ENCODE data around the gene TMEM234. TPM values are rescaled to one million over a fixed set of nuclear protein-coding genes. Genes with fewer than 3 reads are reported as not detected.

The TMEM234 gene
- total RNA-seq, 2 donors from 2014 or later: 35.1 to 35.5 TPM

GRCh38 chr1:32194984-32195383 lies 27.2 kb downstream of the TMEM234 start:
- DNase-seq: no peak
- Histone ChIP-seq H3K4me3 (ENCODE audit: low read length) (no peak overlapping the region), H3K4me1 (ENCODE audit: control insufficient read depth, insufficient read depth, low read length) (no peaks in the 10 kb centered on the region), H3K36me3 (ENCODE audit: control insufficient read depth, insufficient read depth, low read length) (peaks cover 82% of the 10 kb centered on the region), H3K9ac (ENCODE audit: extremely low read depth, low read length, poor library complexity, severe bottlenecking) (no peak overlapping the region), H3K27me3 (ENCODE audit: control insufficient read depth, insufficient read depth, low read length, poor library complexity, severe bottlenecking) (no peaks in the 10 kb centered on the region), H3K27ac (ENCODE audit: low read depth, low read length) (no peak overlapping the region), H3K9me3 (ENCODE audit: control insufficient read depth, low read length) (no peaks in the 10 kb centered on the region)
- H3K27me3 Mint-ChIP-seq (ENCODE audit: insufficient read depth): no peaks in the 10 kb centered on the region
- H3K4me1 Mint-ChIP-seq: peaks cover 6% of the 10 kb centered on the region
- H3K4me3 Mint-ChIP-seq: no peak overlapping the region
- no peaks in the 10 kb centered on the region for H3K9me3 Mint-ChIP-seq
- TF ChIP-seq, protein P1, sequence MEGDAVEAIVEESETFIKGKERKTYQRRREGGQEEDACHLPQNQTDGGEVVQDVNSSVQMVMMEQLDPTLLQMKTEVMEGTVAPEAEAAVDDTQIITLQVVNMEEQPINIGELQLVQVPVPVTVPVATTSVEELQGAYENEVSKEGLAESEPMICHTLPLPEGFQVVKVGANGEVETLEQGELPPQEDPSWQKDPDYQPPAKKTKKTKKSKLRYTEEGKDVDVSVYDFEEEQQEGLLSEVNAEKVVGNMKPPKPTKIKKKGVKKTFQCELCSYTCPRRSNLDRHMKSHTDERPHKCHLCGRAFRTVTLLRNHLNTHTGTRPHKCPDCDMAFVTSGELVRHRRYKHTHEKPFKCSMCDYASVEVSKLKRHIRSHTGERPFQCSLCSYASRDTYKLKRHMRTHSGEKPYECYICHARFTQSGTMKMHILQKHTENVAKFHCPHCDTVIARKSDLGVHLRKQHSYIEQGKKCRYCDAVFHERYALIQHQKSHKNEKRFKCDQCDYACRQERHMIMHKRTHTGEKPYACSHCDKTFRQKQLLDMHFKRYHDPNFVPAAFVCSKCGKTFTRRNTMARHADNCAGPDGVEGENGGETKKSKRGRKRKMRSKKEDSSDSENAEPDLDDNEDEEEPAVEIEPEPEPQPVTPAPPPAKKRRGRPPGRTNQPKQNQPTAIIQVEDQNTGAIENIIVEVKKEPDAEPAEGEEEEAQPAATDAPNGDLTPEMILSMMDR (conservative IDR thresholded peaks at IDR 0.05): no peak
- 88 to 95% methylated on average over 6 of the region's 6 CpGs for WGBS, 2 experiments (ENCODE audit: insufficient coverage in 1 of 2, insufficient read length in 1 of 2)
- no peak overlapping the region for H3K27ac Mint-ChIP-seq
- peaks cover 72% of the 10 kb centered on the region for H3K36me3 Mint-ChIP-seq (ENCODE audit: low read depth)

GRCh38 chr1:32192220-32192948 lies 29.8 kb downstream of the TMEM234 start:
- no peaks in the 10 kb centered on the region for H3K9me3 Mint-ChIP-seq
- H3K27ac Mint-ChIP-seq: peak overlapping the region; percentile 8
- H3K36me3 Mint-ChIP-seq (ENCODE audit: low read depth): peaks cover 95% of the 10 kb centered on the region
- Histone ChIP-seq H3K36me3 (ENCODE audit: control insufficient read depth, insufficient read depth, low read length) (peaks cover 96% of the 10 kb centered on the region), H3K9ac (ENCODE audit: extremely low read depth, low read length, poor library complexity, severe bottlenecking) (no peak overlapping the region), H3K9me3 (ENCODE audit: control insufficient read depth, low read length) (no peaks in the 10 kb centered on the region), H3K27me3 (ENCODE audit: control insufficient read depth, insufficient read depth, low read length, poor library complexity, severe bottlenecking) (no peaks in the 10 kb centered on the region), H3K4me1 (ENCODE audit: control insufficient read depth, insufficient read depth, low read length) (no peaks in the 10 kb centered on the region), H3K27ac (ENCODE audit: low read depth, low read length) (no peak overlapping the region), H3K4me3 (ENCODE audit: low read length) (no peak overlapping the region)
- H3K4me3 Mint-ChIP-seq: no peak overlapping the region
- WGBS, 2 experiments (ENCODE audit: insufficient coverage in 1 of 2, insufficient read length in 1 of 2): 94 to 97% methylated on average over 5 to 8 of the region's 8 CpGs
- no peak for DNase-seq
- H3K27me3 Mint-ChIP-seq (ENCODE audit: insufficient read depth): no peaks in the 10 kb centered on the region
- no peaks in the 10 kb centered on the region for H3K4me1 Mint-ChIP-seq
- TF ChIP-seq, protein P1 (conservative IDR thresholded peaks at IDR 0.05): no peak

- H3K36me3 ChIP-seq (ENCODE audit: control insufficient read depth, insufficient read depth, low read length): peaks cover 90% of the 10 kb centered on the region
- TF ChIP-seq, protein P1 (conservative IDR thresholded peaks at IDR 0.05): no peak
Measured at GRCh38 chr1:32187850-32188249, 34.3 kb downstream of the TMEM234 start.

More at GRCh38 chr1:32187850-32188249, 34.3 kb downstream of the TMEM234 start:
- no peak overlapping the region for H3K9ac ChIP-seq (ENCODE audit: extremely low read depth, low read length, poor library complexity, severe bottlenecking)
- H3K27ac Mint-ChIP-seq: no peak overlapping the region
- no peaks in the 10 kb centered on the region for H3K9me3 Mint-ChIP-seq
- DNase-seq: no peak
- H3K4me3 Mint-ChIP-seq: no peak overlapping the region
- no peaks in the 10 kb centered on the region for H3K9me3 ChIP-seq (ENCODE audit: control insufficient read depth, low read length)
- no peak overlapping the region for H3K4me3 ChIP-seq (ENCODE audit: low read length)
- no peaks in the 10 kb centered on the region for H3K27me3 ChIP-seq (ENCODE audit: control insufficient read depth, insufficient read depth, low read length, poor library complexity, severe bottlenecking)
- H3K36me3 Mint-ChIP-seq (ENCODE audit: low read depth): peaks cover 79% of the 10 kb centered on the region
- H3K27me3 Mint-ChIP-seq (ENCODE audit: insufficient read depth): no peaks in the 10 kb centered on the region
- 91 to 95% methylated on average over 7 to 9 of the region's 9 CpGs for WGBS, 2 experiments (ENCODE audit: insufficient coverage in 1 of 2, insufficient read length in 1 of 2)
- H3K27ac ChIP-seq (ENCODE audit: low read depth, low read length): no peak overlapping the region
- no peaks in the 10 kb centered on the region for H3K4me1 Mint-ChIP-seq
- no peaks in the 10 kb centered on the region for H3K4me1 ChIP-seq (ENCODE audit: control insufficient read depth, insufficient read depth, low read length)

Data from endodermal cell (in vitro differentiated cells).